Esophagus squamous epithelium (tissue), 5 donors: ENCODE data around the gene DDX59. TPM values are rescaled to one million over a fixed set of nuclear protein-coding genes. Genes with fewer than 3 reads are reported as not detected.

Source experiments
- DNase-seq: peaks from one replicate; lab custom pipeline; 2025; lab: John Stamatoyannopoulos, UW
- H3K27ac ChIP-seq, 4 donors: fragments of 200-600 bp; sonication (generic); one replicate each; pipeline ENCODE4 v1.5.1; 2016 to 2019; ENCODE audit warnings: mild to moderate bottlenecking in 1 of 4
- H3K27me3 ChIP-seq, 4 donors: fragments of 200-600 bp; sonication (generic); 1 replicate in 3 of 4; 2 replicates in 1 of 4; pipeline versions ENCODE4 v1.5.1 to v1.6.0; 2017 to 2021; ENCODE audit warnings: antibody characterized with exemption in 1 of 4
- H3K36me3 ChIP-seq, 3 donors: fragments of 200-600 bp; sonication (generic); one replicate each; pipeline ENCODE4 v1.5.1; 2016 to 2019
- H3K4me1 ChIP-seq, 3 donors: fragments of 200-600 bp; sonication (generic); one replicate each; pipeline ENCODE4 v1.5.1; 2017 to 2019
- H3K4me3 ChIP-seq, 4 donors: fragments of 200-600 bp; sonication (generic); 1 replicate in 3 of 4; 2 replicates in 1 of 4; pipeline ENCODE4 v1.5.1; 2016 to 2019; ENCODE audit warnings: mild to moderate bottlenecking in 2 of 4, moderate library complexity in 1 of 4
- H3K9me3 ChIP-seq, 3 donors: fragments of 200-600 bp; sonication (generic); one replicate each; pipeline ENCODE4 v1.5.1; 2016 to 2019
- CTCF ChIP-seq, 6 experiments: fragments of 450-650 bp in 4 of 6; fragments of 200-600 bp in 2 of 6; sonication (generic) in 2 of 6; IDR thresholded peaks; one replicate each; pipeline ENCODE4 v1.5.1; 2016 to 2019; ENCODE audit warnings: antibody characterized with exemption in 6 of 6, mild to moderate bottlenecking in 4 of 6, moderate library complexity in 4 of 6
- POLR2A ChIP-seq, 4 donors: fragments of 450-650 bp; IDR thresholded peaks; one replicate each; pipeline ENCODE4 v1.6.1; 2017; ENCODE audit warnings: antibody characterized with exemption in 4 of 4, mild to moderate bottlenecking in 4 of 4, moderate library complexity in 3 of 4
- WGBS, 2 donors: methylation state at CpG; one replicate each; pipeline ENCODE4 v1.1.5; 2018; 5-methylcytosine and 5-hydroxymethylcytosine counted together
- intact Hi-C: fragments of 100-400 bp; cut with DNase I; formaldehyde crosslinking; loops from one replicate; pipeline ENCODE4 v1.15.0; 2022
- total RNA-seq, 4 donors: library from RNA; depleted of rRNA; stranded (reverse); fragments of >200 nt; gene quantifications; one replicate each; pipeline ENCODE4 v1.1.0, GENCODE V29; 2016
- donor health status: DM: yes; HTN: yes; CAD: no.

The DDX59 gene
- total RNA-seq, result 10 to 100 TPM; 10.2 to 16.8 (median 12.4) TPM

GRCh38 chr1:200669314-200670241, at the start of gene DDX59:
TSS of gene DDX59 (minus strand) at chr1:200669907. CDS start at chr1:200666740, 3,167 bp downstream.
- Histone ChIP-seq H3K36me3 (peaks cover 0 to 31% (median 0%) of the 10 kb centered on the region in 3 donors), H3K27me3 (no peaks in the 10 kb centered on the region), H3K9me3 (no peaks in the 10 kb centered on the region), H3K4me1 (peaks cover 13 to 66% (median 28%) of the 10 kb centered on the region in 3 donors), H3K27ac (peak within 1 kb of the TSS; percentile 97 to 100 (median 98)), H3K4me3 (peak within 1 kb of the TSS; percentile 55 to 98 (median 84))
- WGBS, 2 donors, result 0 to 1% methylated on average over 23 to 29 of the region's 91 CpGs
- TF ChIP-seq POLR2A (IDR thresholded peaks at IDR 0.05) (peak in 3 of 4 donors; percentile 73 to 92 (median 92)), CTCF (IDR thresholded peaks at IDR 0.05) (no peak)
- intact Hi-C loops, result loop anchor here (10.0 kb wide), 1 partner anchor 65 kb away; the partner anchor contains the start of gene CAMSAP2
- DNase-seq, result peak; percentile 69

GRCh38 chr1:200714504-200715187, 44.9 kb upstream of the DDX59 start:
- Histone ChIP-seq H3K27ac (no peak overlapping the region), H3K27me3 (no peaks in the 10 kb centered on the region), H3K36me3 (no peaks in the 10 kb centered on the region), H3K4me3 (no peak overlapping the region), H3K4me1 (no peaks in the 10 kb centered on the region), H3K9me3 (no peaks in the 10 kb centered on the region)
- no peak for DNase-seq
- 85% methylated on average over 2 of the region's 2 CpGs for WGBS, 2 donors
- intact Hi-C loops, result no loop called here
- TF ChIP-seq POLR2A (IDR thresholded peaks at IDR 0.05) (no peak), CTCF (IDR thresholded peaks at IDR 0.05) (no peak)

- WGBS, 2 donors, result 89 to 93% methylated on average over 2 of the region's 2 CpGs
- DNase-seq, result no peak
- no peaks in the 10 kb centered on the region for H3K9me3 ChIP-seq
- H3K4me3 ChIP-seq, result no peak overlapping the region
- no peaks in the 10 kb centered on the region for H3K27me3 ChIP-seq
- no peaks in the 10 kb centered on the region for H3K36me3 ChIP-seq
- TF ChIP-seq CTCF (IDR thresholded peaks at IDR 0.05), result no peak
- TF ChIP-seq POLR2A (IDR thresholded peaks at IDR 0.05), result no peak
- intact Hi-C loops, result no loop called here
- no peaks in the 10 kb centered on the region for H3K4me1 ChIP-seq
- H3K27ac ChIP-seq, result no peak overlapping the region
Observed at GRCh38 chr1:200710166-200710565, 40.5 kb upstream of the DDX59 start.

GRCh38 chr1:200708769-200709168, 39.1 kb upstream of the DDX59 start:
- intact Hi-C loops, result no loop called here
- TF ChIP-seq CTCF (IDR thresholded peaks at IDR 0.05) (no peak), POLR2A (IDR thresholded peaks at IDR 0.05) (no peak)
- no peak for DNase-seq
- 76 to 80% methylated on average over 1 of the region's 1 CpG for WGBS, 2 donors
- no peaks in the 10 kb centered on the region for H3K27me3 ChIP-seq
- H3K36me3 ChIP-seq, result no peaks in the 10 kb centered on the region
- no peak overlapping the region for H3K4me3 ChIP-seq
- H3K4me1 ChIP-seq, result no peaks in the 10 kb centered on the region
- no peak overlapping the region for H3K27ac ChIP-seq
- H3K9me3 ChIP-seq, result no peaks in the 10 kb centered on the region

- Histone ChIP-seq H3K27me3 (no peaks in the 10 kb centered on the region), H3K9me3 (no peaks in the 10 kb centered on the region), H3K4me3 (no peak overlapping the region), H3K36me3 (no peaks in the 10 kb centered on the region), H3K4me1 (no peaks in the 10 kb centered on the region), H3K27ac (no peak overlapping the region)
- DNase-seq, result no peak
- no peak for TF ChIP-seq CTCF (IDR thresholded peaks at IDR 0.05)
- TF ChIP-seq POLR2A (IDR thresholded peaks at IDR 0.05), result no peak
- intact Hi-C loops, result no loop called here
Observed at GRCh38 chr1:200708161-200708560, 38.5 kb upstream of the DDX59 start.
